Measurements from ENCODE around the gene ACP7. TPM values are rescaled to one million over a fixed set of nuclear protein-coding genes. Genes with fewer than 3 reads are reported as not detected.

ACP7 gene
- polyA plus RNA-seq, 1 of the 3 experiments (the other 2 are of a cell fraction) = 0.36 TPM

DNA sequence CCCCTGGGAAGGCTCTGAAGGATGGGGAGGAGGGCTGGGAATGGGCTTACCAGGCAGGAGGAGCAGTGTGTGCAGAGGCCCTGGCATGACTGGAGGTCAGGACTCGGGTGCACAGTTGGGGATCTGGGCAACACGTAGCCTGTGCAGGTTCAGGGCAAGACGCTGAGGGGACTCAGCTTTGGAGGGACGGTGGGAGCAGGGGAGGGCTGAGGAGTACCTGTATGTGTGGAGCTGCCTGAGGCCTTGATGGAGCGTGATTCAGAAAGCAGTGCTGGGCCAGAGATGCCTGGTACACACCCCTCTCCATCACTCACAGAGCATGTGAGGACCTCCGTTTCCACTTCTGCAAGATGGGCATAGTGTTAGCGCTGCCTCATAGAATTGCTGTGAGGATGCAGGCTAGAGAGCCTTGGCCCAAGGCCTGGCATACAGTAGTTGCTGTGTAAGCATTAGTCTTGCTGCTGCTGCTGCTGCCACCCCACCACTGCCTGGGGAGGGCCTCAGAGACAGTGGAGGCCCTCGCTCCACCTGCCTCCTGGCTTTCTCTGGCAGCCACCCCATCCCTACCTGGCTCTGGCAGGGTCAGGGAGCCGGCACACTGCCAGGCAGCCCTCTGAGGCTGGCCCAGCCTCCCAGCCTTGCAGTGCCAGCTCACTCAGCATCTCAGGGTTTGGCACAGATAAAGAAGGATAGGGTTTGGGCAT is 43.8 kb downstream of the ACP7 start:
- peaks cover 0 to 56% of the 10 kb centered on the region in 2 experiments; a peak in 1 of 4 replicates for H3K4me1 ChIP-seq (ENCODE audit: control insufficient read depth in 1 of 2, insufficient read depth in 2 of 2, low read depth in 1 of 2, low read length in 1 of 2)
- H3K9me2 ChIP-seq = no peaks in the 10 kb centered on the region
- no peak for DNase-seq
- TF ChIP-seq, protein P1, sequence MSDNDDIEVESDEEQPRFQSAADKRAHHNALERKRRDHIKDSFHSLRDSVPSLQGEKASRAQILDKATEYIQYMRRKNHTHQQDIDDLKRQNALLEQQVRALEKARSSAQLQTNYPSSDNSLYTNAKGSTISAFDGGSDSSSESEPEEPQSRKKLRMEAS (IDR thresholded peaks at IDR 0.05; ENCODE audit: low read depth) = no peak
- TF ChIP-seq RCOR1 (IDR thresholded peaks at IDR 0.05; ENCODE audit: low read length) (no peak), JUND (IDR thresholded peaks at IDR 0.05) (no peak), SIN3A (IDR thresholded peaks at IDR 0.05; ENCODE audit: borderline replicate concordance, low read depth, low read length) (no peak), SMC3 (IDR thresholded peaks at IDR 0.05; ENCODE audit: low read depth, low read length) (no peak)
- H2AFZ ChIP-seq (ENCODE audit: low read depth) = no peak overlapping the region
- peak overlapping the region; percentile 95; the same call in 1 of the 2 replicates for H3K4me2 ChIP-seq
- POLR2A ChIA-PET = no interaction called here
- WGBS (ENCODE audit: low lambda C conversion rate) = 80% methylated on average over 6 of the region's 9 CpGs
- H3K27ac ChIP-seq (ENCODE audit: low read depth in 2 of 2, low read length in 1 of 2) = peak overlapping the region in 1 of 2 experiments; percentile 6; a peak in 1 of 4 replicates
- peaks cover 71% of the 10 kb centered on the region for H3K79me2 ChIP-seq (ENCODE audit: insufficient read depth)
- no peak overlapping the region for H3K4me3 ChIP-seq (ENCODE audit: low read depth in 2 of 2, low read length in 1 of 2)
- no peak overlapping the region for H3K9ac ChIP-seq
- CTCF ChIA-PET = interaction anchor here (3.2 kb wide), 1 partner anchor 200 kb away, joined by 14 read pairs; no protein-coding TSS in a partner anchor
- no peaks in the 10 kb centered on the region for H3K27me3 ChIP-seq (ENCODE audit: insufficient read depth)
- no peaks in the 10 kb centered on the region for H3K36me3 ChIP-seq (replicated peaks in 1 of 2; ENCODE audit: control insufficient read depth in 1 of 2, insufficient read depth in 2 of 2, low read length in 1 of 2)
- H4K20me1 ChIP-seq (ENCODE audit: insufficient read depth) = peaks cover 56% of the 10 kb centered on the region
- no peaks in the 10 kb centered on the region for H3K9me3 ChIP-seq
- peaks cover under 1% of the 10 kb centered on the region for H3F3A ChIP-seq (replicated peaks; ENCODE audit: insufficient read depth)

DNA sequence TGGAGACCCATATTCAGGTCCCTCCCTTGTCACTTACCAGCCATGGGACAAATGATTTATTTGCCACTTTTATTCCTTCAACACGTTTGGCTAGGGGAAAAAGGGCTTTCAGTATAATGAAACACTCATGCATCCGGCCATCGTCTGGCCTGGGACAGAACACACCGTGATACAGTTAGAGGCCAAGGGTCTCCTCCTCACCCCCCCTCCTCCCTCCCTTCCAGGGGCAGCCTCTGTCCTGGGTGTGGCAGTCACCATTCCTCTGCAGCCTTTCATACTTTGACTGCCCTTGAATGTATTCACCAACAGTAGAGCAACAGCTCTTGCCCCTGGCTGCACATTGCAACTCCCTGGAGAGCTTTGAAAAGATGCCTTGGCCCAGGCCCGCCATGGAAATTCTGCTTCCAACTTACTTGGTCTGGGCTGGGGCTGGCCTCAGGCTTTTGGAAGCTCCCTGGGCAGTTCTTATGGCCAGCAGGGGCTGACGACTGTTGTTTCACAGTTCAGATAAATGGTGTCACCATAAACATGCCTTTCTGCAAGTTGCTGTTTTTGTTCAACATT is 44.4 kb downstream of the ACP7 start:
- peaks cover 77% of the 10 kb centered on the region for H3K79me2 ChIP-seq (ENCODE audit: insufficient read depth)
- peaks cover 0 to 59% of the 10 kb centered on the region in 2 experiments; a peak in 1 of 4 replicates for H3K4me1 ChIP-seq (ENCODE audit: control insufficient read depth in 1 of 2, insufficient read depth in 2 of 2, low read depth in 1 of 2, low read length in 1 of 2)
- TF ChIP-seq, protein P2, sequence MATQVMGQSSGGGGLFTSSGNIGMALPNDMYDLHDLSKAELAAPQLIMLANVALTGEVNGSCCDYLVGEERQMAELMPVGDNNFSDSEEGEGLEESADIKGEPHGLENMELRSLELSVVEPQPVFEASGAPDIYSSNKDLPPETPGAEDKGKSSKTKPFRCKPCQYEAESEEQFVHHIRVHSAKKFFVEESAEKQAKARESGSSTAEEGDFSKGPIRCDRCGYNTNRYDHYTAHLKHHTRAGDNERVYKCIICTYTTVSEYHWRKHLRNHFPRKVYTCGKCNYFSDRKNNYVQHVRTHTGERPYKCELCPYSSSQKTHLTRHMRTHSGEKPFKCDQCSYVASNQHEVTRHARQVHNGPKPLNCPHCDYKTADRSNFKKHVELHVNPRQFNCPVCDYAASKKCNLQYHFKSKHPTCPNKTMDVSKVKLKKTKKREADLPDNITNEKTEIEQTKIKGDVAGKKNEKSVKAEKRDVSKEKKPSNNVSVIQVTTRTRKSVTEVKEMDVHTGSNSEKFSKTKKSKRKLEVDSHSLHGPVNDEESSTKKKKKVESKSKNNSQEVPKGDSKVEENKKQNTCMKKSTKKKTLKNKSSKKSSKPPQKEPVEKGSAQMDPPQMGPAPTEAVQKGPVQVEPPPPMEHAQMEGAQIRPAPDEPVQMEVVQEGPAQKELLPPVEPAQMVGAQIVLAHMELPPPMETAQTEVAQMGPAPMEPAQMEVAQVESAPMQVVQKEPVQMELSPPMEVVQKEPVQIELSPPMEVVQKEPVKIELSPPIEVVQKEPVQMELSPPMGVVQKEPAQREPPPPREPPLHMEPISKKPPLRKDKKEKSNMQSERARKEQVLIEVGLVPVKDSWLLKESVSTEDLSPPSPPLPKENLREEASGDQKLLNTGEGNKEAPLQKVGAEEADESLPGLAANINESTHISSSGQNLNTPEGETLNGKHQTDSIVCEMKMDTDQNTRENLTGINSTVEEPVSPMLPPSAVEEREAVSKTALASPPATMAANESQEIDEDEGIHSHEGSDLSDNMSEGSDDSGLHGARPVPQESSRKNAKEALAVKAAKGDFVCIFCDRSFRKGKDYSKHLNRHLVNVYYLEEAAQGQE (IDR thresholded peaks at IDR 0.05; ENCODE audit: low read depth, low read length) = no peak
- TF ChIP-seq FOSL2 (IDR thresholded peaks at IDR 0.05; ENCODE audit: borderline replicate concordance, low read depth) (no peak), JUND (IDR thresholded peaks at IDR 0.05) (no peak), MEF2A (IDR thresholded peaks at IDR 0.05; ENCODE audit: borderline replicate concordance, low read depth) (no peak)
- no peaks in the 10 kb centered on the region for H3K27me3 ChIP-seq (ENCODE audit: insufficient read depth)
- DNase-seq = no peak
- no peaks in the 10 kb centered on the region for H3K9me2 ChIP-seq
- peak overlapping the region in 1 of 2 experiments; percentile 6; a peak in 1 of 4 replicates for H3K27ac ChIP-seq (ENCODE audit: low read depth in 2 of 2, low read length in 1 of 2)
- no peak overlapping the region for H3K4me3 ChIP-seq (ENCODE audit: low read depth in 2 of 2, low read length in 1 of 2)
- POLR2A ChIA-PET = no interaction called here
- 81% methylated on average over 6 of the region's 6 CpGs for WGBS (ENCODE audit: low lambda C conversion rate)
- no peaks in the 10 kb centered on the region for H3K9me3 ChIP-seq
- no peaks in the 10 kb centered on the region for H3K36me3 ChIP-seq (replicated peaks in 1 of 2; ENCODE audit: control insufficient read depth in 1 of 2, insufficient read depth in 2 of 2, low read length in 1 of 2)
- no peak overlapping the region for H3K9ac ChIP-seq
- CTCF ChIA-PET = interaction anchor here (1.0 to 1.2 kb wide), 2 partner anchors 10 to 59 kb away, joined by 4 to 6 read pairs; no protein-coding TSS in a partner anchor
- H4K20me1 ChIP-seq (ENCODE audit: insufficient read depth) = peaks cover 61% of the 10 kb centered on the region
- no peaks in the 10 kb centered on the region for H3F3A ChIP-seq (replicated peaks; ENCODE audit: insufficient read depth)
- no peak overlapping the region for H3K4me2 ChIP-seq
- H2AFZ ChIP-seq (ENCODE audit: low read depth) = no peak overlapping the region
